Keratinocyte (primary cell): Measurements from ENCODE around the gene DDX11. TPM values are rescaled to one million over a fixed set of nuclear protein-coding genes. Genes with fewer than 3 reads are reported as not detected.

ENCODE experiments used
- polyA plus RNA-seq, 5 experiments: library from polyadenylated mRNA; depleted of rRNA in 3 of 5; stranded (reverse) in 3 of 5; stranded (forward) in 1 of 5; unstranded in 1 of 5; fragments of >200 nt; gene quantifications; 1 replicate in 1 of 5; 2 replicates in 3 of 5; 3 replicates in 1 of 5; pipeline versions ENCODE4 v1.2.1 to v1.2.3, GENCODE V29; 2011 to 2012; ENCODE audit warnings: missing spikeins in 2 of 5, low read depth in 1 of 5, low replicate concordance in 1 of 5
- small RNA-seq, 3 experiments: library from RNA; depleted of rRNA; stranded (forward); fragments of <200 nt; gene quantifications; one replicate each; pipeline ENCODE3, GENCODE V24; 2012; ENCODE audit warnings: low read depth in 3 of 3, low replicate concordance in 1 of 3; ENCODE audit not compliant: insufficient read length in 3 of 3

Gene DDX11
- polyA plus RNA-seq, 1 donor (not counting 4 experiments of a cell fraction or from before 2014, with no cell fraction given), result 11.2 TPM

Small RNA genes within 50 kb of the gene (small RNA-seq; reads per million reads assigned to genes)
- 0 reads per million in 3 experiments for gene RF00072

Other genes with a start within 250 kb of the DDX11 start
- gene TSPAN11, start 147.1 kb upstream of the DDX11 start, polyA plus RNA-seq, result not detected in 3 replicates